Subcutaneous adipose tissue (tissue), 4 donors: ENCODE data around the gene ASCL2. TPM values are rescaled to one million over a fixed set of nuclear protein-coding genes. Genes with fewer than 3 reads are reported as not detected.

Experiments
- total RNA-seq, 4 donors: library from RNA; depleted of rRNA; stranded (reverse); fragments of >200 nt; gene quantifications; one replicate each; pipeline ENCODE4 v1.1.0, GENCODE V29; 2016
- TF ChIP-seq, protein P1 (sequence below): fragments of 450-650 bp; IDR thresholded peaks from one replicate; pipeline ENCODE4 v1.5.1; 2016; ENCODE audit warnings: low read depth, mild to moderate bottlenecking, control low read depth, antibody characterized with exemption, moderate library complexity

Gene ASCL2
- total RNA-seq, 4 donors from 2014 or later: 0.22 to 0.98 (median 0.63) TPM

DNA sequence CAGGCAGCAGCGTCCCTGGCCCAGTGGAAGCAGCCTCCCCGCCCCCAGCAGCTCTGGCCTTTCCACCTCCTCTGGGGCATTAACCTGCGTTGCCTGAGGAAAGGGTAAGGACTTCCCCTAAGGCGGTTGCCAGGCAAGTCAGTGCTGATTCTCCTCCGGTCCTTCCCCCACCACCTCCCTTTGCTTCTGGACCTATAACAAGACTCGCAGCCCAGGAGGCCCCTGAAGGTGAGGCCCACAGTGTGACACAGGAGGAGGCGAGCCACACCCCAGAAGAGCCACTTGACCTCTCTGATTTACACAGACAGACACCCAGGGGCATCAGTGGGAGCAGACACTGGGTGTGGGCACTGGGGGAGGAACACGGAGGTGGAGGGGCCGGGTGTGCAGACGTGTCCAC, 35.4 kb downstream of the ASCL2 start:
- TF ChIP-seq, protein P1, sequence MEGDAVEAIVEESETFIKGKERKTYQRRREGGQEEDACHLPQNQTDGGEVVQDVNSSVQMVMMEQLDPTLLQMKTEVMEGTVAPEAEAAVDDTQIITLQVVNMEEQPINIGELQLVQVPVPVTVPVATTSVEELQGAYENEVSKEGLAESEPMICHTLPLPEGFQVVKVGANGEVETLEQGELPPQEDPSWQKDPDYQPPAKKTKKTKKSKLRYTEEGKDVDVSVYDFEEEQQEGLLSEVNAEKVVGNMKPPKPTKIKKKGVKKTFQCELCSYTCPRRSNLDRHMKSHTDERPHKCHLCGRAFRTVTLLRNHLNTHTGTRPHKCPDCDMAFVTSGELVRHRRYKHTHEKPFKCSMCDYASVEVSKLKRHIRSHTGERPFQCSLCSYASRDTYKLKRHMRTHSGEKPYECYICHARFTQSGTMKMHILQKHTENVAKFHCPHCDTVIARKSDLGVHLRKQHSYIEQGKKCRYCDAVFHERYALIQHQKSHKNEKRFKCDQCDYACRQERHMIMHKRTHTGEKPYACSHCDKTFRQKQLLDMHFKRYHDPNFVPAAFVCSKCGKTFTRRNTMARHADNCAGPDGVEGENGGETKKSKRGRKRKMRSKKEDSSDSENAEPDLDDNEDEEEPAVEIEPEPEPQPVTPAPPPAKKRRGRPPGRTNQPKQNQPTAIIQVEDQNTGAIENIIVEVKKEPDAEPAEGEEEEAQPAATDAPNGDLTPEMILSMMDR: no peak

DNA sequence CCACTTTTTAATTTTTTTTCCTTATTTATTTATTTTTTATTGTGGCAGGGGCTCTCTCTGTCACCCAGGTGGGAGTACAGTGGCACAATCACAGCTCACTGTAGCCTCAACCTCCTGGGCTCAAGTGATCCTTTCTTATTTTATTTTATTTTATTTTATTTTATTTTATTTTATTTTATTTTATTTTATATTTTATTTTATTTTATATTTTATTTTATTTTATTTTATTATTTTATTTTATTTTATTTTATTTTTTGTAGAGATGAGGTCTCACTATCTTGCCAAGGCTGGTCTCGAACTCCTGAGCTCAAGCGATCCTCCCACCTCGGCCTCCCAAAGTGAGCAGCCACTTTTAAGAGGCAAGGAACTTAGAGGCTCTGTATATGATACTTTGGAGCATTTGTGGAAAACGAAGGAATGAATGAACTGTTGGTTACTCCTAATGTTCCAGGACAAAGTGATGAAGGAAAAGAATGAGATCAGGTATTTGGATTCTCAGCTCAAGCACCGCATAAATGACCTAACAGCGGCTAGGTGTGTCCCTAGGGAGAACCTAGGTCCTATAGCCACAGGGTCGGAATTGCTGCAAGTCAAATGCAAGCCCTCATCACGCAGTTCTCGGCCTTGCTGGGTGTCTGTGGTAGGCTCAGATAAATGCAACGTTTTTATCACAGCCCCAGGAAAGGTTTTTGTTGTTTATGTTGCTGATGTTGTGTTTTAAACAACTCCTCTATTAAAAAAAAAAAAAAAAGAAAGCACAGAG, 36.5 kb downstream of the ASCL2 start:
- TF ChIP-seq, protein P1: no peak

DNA sequence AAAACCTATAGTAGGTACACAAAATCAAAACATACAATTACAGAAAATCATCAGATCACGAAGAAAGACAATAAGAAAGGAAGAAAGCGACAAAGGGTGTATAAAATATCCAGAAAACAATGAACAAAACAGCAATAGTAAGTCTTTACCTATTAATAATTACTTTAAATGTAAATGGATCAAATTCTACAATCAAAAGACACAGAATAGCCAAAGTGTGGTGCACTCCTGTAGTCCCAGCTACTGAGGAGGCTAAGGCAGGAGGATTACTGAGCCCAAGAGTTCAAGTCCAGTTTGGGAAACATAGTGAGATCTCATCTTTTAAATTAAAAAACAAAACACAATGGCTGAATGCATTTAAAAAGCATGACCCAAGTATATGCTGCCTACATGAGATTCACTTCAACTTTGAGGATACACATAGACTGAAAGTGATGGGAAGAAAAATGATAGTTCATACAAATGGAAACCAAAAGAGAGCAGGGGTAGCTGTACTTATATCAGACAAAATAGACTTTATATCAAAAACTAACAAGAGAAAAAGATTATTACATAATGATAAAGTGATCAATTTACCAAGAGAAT, 40.6 kb downstream of the ASCL2 start:
- TF ChIP-seq, protein P1: no peak

DNA sequence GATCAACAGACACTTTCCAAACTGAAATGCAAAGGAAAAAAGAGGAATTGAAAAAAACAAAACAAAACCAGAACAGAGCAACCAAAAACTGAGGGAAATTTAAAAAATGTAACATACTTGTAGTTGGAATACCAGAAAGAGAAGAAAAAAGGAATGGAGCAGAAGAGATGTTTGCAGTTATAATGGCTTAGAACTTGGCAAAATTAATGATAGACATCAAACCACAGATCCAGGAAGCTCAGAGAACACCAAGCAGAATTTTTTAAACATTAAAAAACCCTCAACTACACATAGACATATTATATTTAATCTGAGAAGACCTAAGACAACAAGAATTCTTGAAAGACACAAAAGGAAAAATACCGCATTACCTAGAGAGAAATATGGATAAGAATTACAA, 46.1 kb downstream of the ASCL2 start:
- TF ChIP-seq, protein P1: no peak

DNA sequence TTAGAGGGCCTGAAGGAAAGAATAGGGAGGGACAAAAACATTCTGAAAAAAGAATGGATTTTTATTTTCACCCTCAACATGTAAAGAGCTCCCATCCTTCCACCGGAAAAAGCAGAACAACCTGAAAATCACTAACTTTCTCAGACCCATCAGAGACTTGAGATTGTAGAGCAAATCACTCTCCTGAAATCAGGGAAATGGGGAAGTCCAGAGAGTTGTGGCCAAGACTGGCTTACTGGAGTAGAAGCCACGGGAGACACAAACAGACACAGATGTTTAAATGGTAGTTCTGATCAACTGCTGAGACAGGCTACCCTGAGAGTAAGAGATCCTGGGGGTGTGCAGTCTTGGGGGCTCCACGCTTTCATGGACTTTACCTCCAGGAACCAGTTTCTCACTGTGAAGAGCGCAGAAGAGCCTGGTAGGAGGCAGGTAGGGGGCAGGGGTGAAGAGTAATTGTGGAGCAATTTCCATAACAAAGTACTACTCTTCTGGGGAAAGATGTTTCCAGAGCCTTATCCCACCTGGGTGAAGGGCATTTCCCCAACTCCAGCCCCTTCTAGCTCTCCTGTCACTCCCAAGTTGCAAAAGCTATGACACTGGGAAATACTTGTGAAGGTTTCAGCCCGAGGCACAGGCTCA, 47.1 kb downstream of the ASCL2 start:
- TF ChIP-seq, protein P1: no peak

DNA sequence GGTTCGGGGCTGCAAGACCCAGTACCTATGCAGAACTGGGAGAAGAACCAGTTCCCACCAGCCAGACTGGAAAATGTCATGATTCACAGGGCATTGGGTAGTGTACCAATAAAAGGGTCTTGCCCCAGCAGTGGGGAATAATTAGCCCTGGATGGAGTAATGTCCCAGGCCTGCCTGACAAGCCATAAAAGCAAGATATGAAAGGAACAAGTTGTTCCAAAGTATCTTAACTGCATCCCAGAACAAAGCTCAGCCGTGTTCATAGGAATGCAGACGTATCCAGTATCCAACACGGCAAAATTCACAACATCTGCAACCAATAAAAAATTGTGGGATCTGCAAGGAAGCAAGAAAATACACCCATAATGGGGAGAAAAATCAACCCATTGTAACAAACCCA, 47.9 kb downstream of the ASCL2 start:
- TF ChIP-seq, protein P1: no peak

DNA sequence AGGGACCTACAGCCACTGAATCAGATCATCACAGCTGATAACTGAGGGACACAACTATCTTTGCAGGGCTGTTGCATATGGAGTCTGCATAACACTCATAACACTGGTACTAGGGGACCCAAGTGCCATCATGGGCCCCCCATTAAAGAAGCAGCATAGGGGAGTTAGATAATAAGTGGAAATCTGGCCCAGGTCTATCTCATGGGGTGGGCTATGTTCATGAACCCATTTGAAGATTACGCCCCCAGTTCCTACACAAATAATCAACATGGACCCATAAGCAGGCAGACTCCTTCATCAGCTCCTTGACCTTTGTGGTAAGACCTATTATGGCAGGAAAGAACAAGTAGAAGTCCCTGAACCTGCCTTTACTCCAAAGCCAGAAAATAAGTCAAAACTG, 48.8 kb downstream of the ASCL2 start:
- TF ChIP-seq, protein P1: no peak
